Panc1 (cell line): ENCODE data around the gene PEX5L.

Experiments
- CTCF ChIP-seq: fragments of 450-650 bp; IDR thresholded peaks from 2 replicates; pipeline ENCODE4 v1.5.1; 2017; ENCODE audit warnings: mild to moderate bottlenecking
- POLR2AphosphoS5 ChIP-seq: IDR thresholded peaks from 2 replicates; pipeline ENCODE4 v1.6.1; 2012; ENCODE audit warnings: mild to moderate bottlenecking, low read depth, low read length, moderate library complexity
- REST ChIP-seq, 2 experiments: IDR thresholded peaks; 2 replicates each; pipeline ENCODE4 v1.6.1; 2011 to 2012; ENCODE audit warnings: low read depth in 2 of 2, control low read depth in 1 of 2, low read length in 1 of 2, mild to moderate bottlenecking in 1 of 2, moderate library complexity in 1 of 2; ENCODE audit not compliant: insufficient read depth in 1 of 2

- TF ChIP-seq POLR2AphosphoS5 (no peak), CTCF (no peak), REST (IDR thresholded peaks at IDR 0.05; ENCODE audit: insufficient read depth in 1 of 2, low read depth in 2 of 2, low read length in 1 of 2) (no peak)
Measured at GRCh38 chr3:179766416-179767133, 270.2 kb downstream of the PEX5L start.
